CD4-positive, alpha-beta T cell treated with Interleukin-15 for 4 hours (primary cell): ENCODE results near the gene RTN3.
A peak's percentile ranks its signal among the peaks of the same experiment; 100 is the strongest.
"Not testable (repeated sequence)": the region's sequence is repeated elsewhere in the genome, so short reads cannot be mapped to it uniquely, and the experiment has no call there.

Experiments
- DNase-seq: peaks from one replicate; pipeline ENCODE4 v3.0.0-alpha.2; 2020; ENCODE audit warnings: low spot score

The RTN3 gene

DNA sequence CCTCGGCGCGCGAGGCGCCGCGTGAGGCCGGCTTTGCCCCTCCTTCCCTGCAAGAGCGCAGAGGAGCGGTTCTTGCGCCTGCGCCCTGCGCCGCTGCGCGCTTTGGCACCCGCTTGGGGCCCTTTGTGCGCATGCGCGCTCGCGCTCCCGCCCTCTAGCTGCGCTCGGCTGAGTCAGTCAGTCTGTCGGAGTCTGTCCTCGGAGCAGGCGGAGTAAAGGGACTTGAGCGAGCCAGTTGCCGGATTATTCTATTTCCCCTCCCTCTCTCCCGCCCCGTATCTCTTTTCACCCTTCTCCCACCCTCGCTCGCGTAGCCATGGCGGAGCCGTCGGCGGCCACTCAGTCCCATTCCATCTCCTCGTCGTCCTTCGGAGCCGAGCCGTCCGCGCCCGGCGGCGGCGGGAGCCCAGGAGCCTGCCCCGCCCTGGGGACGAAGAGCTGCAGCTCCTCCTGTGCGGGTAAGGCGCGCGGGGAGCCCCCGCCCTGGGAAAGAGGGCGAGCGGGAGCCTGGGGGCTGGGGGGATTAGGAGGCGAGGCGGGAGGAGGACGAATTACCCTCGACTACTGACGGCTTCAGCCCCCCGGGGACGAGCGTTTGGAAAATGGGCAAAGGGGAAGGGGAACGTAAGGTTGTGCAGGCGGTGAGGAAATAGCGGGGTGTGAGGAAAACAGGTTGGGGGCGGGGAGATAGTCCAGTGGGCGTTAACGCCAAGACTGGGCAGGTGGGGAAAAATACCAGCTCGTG, at the start of gene RTN3:
RTN3 (plus strand) TSS at position 180 of the 745 bp plus-strand sequence; CDS start at position 317, 137 bp downstream.
- peak; percentile 99 for DNase-seq

DNA sequence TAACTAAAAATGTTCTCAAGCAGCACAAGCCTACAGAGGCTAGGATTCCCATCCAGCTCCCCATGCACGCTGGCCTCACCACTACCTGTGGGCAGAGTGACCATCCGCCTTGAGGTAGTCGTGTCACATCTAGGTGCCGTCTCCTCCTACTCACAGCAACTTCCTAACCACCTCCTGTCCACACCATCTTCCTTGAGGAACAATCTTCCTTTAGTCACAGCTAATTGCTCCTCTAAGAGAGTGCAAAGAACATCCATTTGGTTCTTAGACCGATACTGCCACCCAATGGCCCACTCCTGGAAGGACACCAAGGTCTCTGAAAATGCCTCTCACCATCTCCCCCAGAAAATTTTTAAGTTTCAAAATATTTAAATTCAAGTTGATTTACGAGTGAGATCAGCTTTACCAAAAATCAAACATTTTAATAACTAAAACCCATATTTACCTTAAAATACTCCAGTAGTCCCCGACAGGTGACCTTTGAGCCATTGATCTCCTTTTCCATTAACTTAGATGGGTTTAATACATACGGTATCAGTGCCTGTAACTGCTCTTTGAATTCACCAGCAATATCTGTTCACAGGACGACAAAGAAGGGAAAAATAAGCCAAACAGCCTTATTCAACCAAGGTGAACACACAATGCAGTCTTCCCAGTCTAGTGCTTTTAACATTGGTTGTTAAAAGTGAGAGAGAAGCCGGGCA, 45.4 kb upstream of the RTN3 start:
- DNase-seq, result peak; percentile 74

DNA sequence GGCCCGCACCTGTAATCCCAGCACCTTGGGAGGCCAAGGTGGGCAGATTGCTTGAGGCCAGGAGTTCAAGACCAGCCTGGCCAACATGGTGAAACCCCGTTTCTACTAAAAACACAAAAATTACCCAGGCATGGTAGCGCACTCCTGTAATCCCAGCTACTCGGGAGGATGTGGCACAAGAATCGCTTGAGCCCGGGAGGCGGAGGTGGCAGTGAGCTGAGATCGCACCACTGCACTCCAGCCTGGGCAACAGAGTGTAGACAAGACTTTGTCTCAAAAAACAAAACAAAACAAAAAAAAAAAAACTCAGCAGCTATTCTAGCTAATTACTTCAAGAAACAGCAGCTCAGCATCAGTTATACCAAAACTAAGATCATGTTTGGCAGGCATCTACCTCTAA, 42.9 kb upstream of the RTN3 start:
- not testable (repeated sequence) for DNase-seq

- peak; percentile 23 for DNase-seq
Measured at GRCh38 chr11:63639199-63639832, 42.0 kb upstream of the RTN3 start.

- DNase-seq, result no peak
Measured at GRCh38 chr11:63641727-63642126, 39.6 kb upstream of the RTN3 start.

DNA sequence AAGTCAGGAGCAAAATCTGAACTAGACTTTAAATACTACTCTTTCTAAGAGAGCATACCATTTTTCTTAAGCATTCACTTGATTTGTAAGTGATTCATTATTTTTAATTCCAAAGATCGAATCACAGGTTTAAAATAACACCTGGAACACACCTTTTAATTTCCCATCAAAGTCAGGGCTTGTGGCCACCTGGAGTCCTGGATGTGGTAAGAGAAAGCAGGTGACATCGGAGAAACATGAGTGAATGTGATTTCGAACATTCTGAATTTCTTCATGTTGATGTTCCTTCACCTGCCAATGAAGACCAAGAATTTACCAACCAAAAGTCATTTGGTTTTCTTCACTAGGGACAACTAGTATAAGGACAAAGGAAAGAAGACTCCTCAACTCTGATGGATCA, 38.1 kb upstream of the RTN3 start:
- no peak for DNase-seq

DNA sequence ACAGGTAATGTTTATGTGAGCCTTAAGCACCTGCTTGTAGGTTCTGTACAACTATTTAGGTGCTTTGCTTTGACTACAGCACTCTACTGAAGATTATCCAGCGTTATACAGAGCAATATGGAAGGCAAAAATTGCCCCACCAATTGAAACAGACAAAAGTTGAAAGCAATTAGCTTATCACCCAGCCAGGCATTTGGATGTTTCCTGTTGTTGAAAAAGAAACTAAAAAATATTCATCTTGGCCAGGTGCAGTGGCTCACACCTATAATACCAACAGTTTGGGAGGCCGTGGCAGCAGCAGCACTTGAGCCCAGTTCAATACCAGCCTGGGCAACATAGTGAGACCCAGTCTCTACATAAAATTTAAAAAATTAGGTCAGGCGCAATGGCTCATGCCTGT, 28.6 kb upstream of the RTN3 start:
- DNase-seq, result no peak

DNA sequence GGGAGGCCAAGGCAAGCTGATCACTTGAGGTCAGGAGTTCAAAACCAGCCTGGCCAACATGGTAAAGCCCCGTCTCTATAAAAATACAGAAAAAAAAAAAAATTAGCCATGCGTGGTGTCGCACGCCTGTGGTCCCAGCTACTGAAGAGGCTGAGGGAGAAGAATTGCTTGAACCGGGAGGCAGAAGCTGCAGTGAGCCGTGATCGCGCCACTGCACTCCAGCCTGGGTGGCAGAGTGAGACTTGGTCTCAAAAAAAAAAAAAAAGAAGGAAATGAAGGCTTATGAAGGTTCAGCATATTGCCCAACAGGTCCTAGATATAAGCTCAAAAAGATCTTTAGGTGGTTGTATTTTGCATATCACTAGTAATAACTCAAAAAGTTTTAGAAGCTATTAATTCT, 20.3 kb upstream of the RTN3 start:
- no peak for DNase-seq

DNA sequence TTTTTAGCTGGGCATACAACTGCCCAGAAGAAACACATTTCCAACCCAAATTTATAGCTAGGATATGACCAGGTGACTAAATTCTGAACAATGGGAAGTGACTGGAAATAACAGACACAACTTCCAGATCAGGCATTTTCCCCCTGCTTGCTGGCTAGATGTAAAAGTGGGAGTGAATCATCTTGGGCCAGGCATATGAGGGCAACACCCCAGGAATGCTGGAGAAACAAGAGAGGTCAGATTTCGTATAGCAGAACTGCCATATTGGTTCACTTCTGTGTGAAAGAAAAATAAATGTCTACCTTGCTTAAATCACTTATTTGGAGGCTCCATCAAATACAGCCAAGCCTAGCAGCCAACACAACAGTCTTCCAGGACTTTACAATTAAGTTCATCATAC, 17.5 kb upstream of the RTN3 start:
- no peak for DNase-seq

DNA sequence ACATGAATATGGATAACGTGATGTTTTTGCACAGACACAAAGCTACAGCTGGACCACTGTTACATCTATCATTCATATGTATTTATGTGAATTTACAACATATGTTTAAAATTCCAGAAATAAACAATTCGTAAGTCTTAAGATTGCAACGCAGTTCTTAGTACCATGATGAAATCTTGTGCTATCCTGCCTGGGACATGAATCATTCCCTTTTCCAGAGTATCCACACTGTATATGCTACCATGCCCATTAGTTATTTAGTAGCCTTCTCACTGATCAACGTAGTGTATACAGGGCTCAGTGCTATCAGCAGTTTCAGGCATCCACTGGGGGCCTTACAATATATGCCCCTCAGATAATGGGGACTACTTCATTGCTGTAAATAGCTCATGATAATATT, 14.4 kb upstream of the RTN3 start:
- no peak for DNase-seq

DNA sequence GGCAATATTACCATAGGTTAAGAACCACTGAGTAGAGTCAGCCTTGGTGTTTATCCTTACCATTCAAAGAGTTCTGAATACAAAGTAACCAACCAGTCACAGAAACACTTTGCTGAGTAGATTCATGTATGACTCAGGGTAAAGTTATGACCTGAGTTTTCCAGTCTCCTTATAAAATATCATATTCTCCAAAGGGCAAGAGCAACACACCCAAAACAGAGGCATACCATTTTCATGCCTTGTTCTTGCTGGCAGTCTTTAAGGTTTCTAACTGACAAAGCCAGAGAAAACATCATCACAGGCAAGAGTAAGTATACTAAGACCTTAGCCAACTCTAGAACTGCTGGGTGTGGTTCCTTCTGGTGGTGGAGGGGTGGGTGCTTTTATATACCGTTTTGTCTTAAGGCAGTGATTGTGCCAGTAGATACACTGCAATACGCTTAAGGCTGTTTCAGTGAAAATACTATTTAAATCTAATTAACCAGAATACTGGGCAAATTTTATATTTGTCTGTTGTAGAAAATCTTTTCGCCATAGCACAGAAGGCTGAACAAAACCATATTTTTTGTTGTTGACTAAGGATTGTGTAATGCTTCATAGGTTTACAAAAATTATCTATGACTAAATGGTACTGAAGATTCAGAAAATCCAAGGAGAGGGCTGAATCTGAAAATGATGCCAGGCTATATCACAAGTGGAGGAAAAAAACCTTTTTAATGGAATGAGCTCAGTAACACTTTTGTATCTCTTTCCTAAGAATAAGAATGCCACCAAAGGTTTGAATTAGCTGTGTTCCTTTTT, 13.1 kb upstream of the RTN3 start:
- DNase-seq, result no peak

DNA sequence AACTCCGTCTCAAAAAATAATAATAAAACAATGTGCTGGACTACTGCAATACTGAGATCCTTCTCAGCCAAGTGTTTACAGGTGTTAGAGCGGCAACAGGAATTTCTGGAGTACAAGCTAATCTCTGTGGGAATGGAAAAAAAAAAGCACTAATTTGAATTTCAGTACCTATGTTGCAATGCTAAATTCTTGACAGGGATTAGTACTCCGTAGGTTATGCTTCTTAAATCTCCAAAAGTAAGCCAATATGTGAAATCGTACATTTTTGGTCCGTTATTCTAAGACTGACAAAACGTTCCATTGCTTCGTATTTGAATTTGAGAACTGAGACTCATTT, 11.2 kb upstream of the RTN3 start:
- no peak for DNase-seq

GRCh38 chr11:63670433-63671321, 10.6 kb upstream of the RTN3 start:
- DNase-seq, result peak; percentile 44

DNA sequence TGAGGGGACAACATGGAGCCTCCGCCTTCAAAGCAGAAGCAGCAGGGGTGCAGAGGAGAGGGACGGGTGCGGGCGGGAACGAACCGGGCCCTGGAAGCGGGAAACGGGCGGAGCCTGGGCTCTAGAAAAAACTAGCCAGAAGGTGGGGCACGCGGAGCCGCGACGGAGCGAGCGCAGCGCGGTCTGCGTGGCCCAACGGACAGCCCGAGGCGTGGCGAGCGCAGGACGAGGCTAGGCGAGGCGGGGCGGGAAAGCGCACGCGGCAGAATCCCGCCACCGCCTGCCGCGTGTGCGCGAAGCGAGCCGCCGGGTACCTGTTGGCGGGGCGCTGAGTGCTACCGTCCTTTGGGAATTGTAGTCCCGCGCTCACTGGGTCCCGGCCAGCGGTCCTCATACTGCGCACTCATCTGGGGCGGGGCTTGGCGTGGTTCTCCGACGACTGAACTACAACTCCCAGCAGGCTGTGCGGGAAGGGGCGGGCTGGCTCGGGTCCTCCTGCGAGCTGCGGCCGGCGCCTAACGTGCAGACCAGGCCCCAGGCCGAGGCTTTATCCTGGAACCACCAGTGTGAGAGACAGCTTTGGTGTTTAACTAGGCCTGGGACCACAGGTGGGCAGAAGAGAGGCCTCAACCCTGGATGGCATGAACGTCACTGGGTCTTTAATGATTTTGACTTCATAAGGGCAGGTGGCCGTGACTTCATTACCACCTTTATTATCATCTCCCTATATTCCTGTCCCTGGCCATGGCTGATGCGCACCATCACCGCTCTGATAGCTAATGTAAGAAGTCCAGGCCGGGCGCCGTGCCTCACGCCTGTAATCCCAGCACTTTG, 9.8 kb upstream of the RTN3 start, which contains the start of gene ATL3:
ATL3 (minus strand) TSS at position 55 of the 834 bp plus-strand sequence; CDS start at position 14, 41 bp downstream.
- peak; percentile 96 for DNase-seq

GRCh38 chr11:63672156-63672463, 9.2 kb upstream of the RTN3 start:
- DNase-seq, result no peak

GRCh38 chr11:63672936-63673539, 8.3 kb upstream of the RTN3 start:
- no peak for DNase-seq

- DNase-seq, result no peak
Measured at GRCh38 chr11:63673579-63673978, 7.7 kb upstream of the RTN3 start.

GRCh38 chr11:63680834-63681320, 423 bp upstream of the RTN3 start:
- DNase-seq, result no peak

- no peak for DNase-seq
Measured at GRCh38 chr11:63682066-63683021, 1.0 kb downstream of the RTN3 start.
